WTC11 (cell line): ENCODE measurements around the gene MAPK9. TPM values are rescaled to one million over a fixed set of nuclear protein-coding genes. Genes with fewer than 3 reads are reported as not detected.
A peak's percentile ranks its signal among the peaks of the same experiment; 100 is the strongest.

Experiments used
- ATAC-seq: fragments of 200-7000 bp; cut with Tn5 transposase; 2 replicates; pipeline ENCODE4 v1.10.0; 2021; ENCODE audit warnings: mild to moderate bottlenecking, moderate library complexity
- CTCF ChIA-PET: fragments of 300-600 bp; sonication (Branson Sonifier 250); formaldehyde crosslinking; loops from one replicate; lab custom pipeline; 2021; ENCODE audit warnings: antibody characterized with exemption; lab: Charles Lee
- POLR2A ChIA-PET: fragments of 350-600 bp; sonication (Branson Sonifier 250); formaldehyde crosslinking; loops from one replicate; lab custom pipeline; 2021; ENCODE audit warnings: antibody characterized with exemption; lab: Charles Lee
- DNase-seq: peaks from one replicate; pipeline ENCODE4 v3.0.0; 2021; ENCODE audit warnings: low spot score
- H3K27ac Mint-ChIP-seq: 2 replicates; pipeline ENCODE4 v1.8.0; 2021; ENCODE audit warnings: mixed read lengths
- H3K27me3 Mint-ChIP-seq: 2 replicates; pipeline ENCODE4 v1.8.0; 2021; ENCODE audit warnings: low read depth, mild to moderate bottlenecking, moderate library complexity, mixed read lengths
- H3K36me3 Mint-ChIP-seq: 2 replicates; pipeline ENCODE4 v1.8.0; 2021; ENCODE audit warnings: mixed read lengths
- H3K4me1 Mint-ChIP-seq: 2 replicates; pipeline ENCODE4 v1.8.0; 2022; ENCODE audit warnings: mixed read lengths
- H3K4me3 Mint-ChIP-seq: 2 replicates; pipeline ENCODE4 v1.8.0; 2021; ENCODE audit warnings: mild to moderate bottlenecking, moderate library complexity, mixed read lengths
- H3K9me3 Mint-ChIP-seq: 2 replicates; pipeline ENCODE4 v1.8.0; 2021; ENCODE audit warnings: mixed read lengths
- ERG ChIP-seq: fragments of 250-450 bp; sonication (Bioruptor Pico); IDR thresholded peaks from 2 replicates; pipeline ENCODE4 v1.8.0; 2021; ENCODE audit warnings: mild to moderate bottlenecking
- ESRRA ChIP-seq: sonication (generic); formaldehyde crosslinking; IDR thresholded peaks from 2 replicates; pipeline ENCODE4 v1.8.1; 2022; ENCODE audit warnings: mild to moderate bottlenecking, missing genetic modification reagents, borderline replicate concordance
- JAZF1 ChIP-seq: fragments of 250-450 bp; sonication (Bioruptor Pico); IDR thresholded peaks from 2 replicates; pipeline ENCODE4 v1.9.0; 2021; ENCODE audit warnings: moderate library complexity, mild to moderate bottlenecking, inconsistent platforms
- JUN ChIP-seq: sonication (generic); formaldehyde crosslinking; IDR thresholded peaks from 2 replicates; pipeline ENCODE4 v1.8.0; 2023; ENCODE audit warnings: mild to moderate bottlenecking, missing genetic modification reagents
- KAT7 ChIP-seq: sonication (generic); formaldehyde crosslinking; IDR thresholded peaks from 2 replicates; pipeline ENCODE4 v1.8.1; 2023; ENCODE audit warnings: missing genetic modification reagents, mild to moderate bottlenecking, borderline replicate concordance
- SMAD3 ChIP-seq: sonication (generic); formaldehyde crosslinking; IDR thresholded peaks from 2 replicates; pipeline ENCODE4 v1.8.0; 2022; ENCODE audit warnings: missing genetic modification reagents, mild to moderate bottlenecking, borderline replicate concordance
- SMAD4 ChIP-seq: sonication (generic); formaldehyde crosslinking; IDR thresholded peaks from 2 replicates; pipeline ENCODE4 v1.8.0; 2022; ENCODE audit warnings: mild to moderate bottlenecking, missing genetic modification reagents
- TP53 ChIP-seq: sonication (generic); formaldehyde crosslinking; IDR thresholded peaks from 2 replicates; pipeline ENCODE4 v1.8.1; 2023; ENCODE audit warnings: mild to moderate bottlenecking, missing genetic modification reagents
- ZNF423 ChIP-seq: fragments of 250-450 bp; sonication (Bioruptor Pico); IDR thresholded peaks from 2 replicates; pipeline ENCODE4 v2.1.2; 2022; ENCODE audit warnings: mild to moderate bottlenecking, moderate library complexity
- total RNA-seq: library from RNA; stranded (reverse); gene quantifications from 3 replicates; pipeline ENCODE4 v1.2.3, GENCODE V29; 2021
- TF ChIP-seq, protein P1 (sequence below): sonication (generic); formaldehyde crosslinking; IDR thresholded peaks from 2 replicates; pipeline ENCODE4 v1.8.0; 2023; ENCODE audit warnings: mild to moderate bottlenecking, missing genetic modification reagents
- TF ChIP-seq, protein P2 (sequence below): fragments of 250-450 bp; sonication (Bioruptor Pico); IDR thresholded peaks from 2 replicates; pipeline ENCODE4 v2.1.2; 2022; ENCODE audit warnings: mild to moderate bottlenecking, moderate library complexity
- TF ChIP-seq, protein P3 (sequence below): fragments of 250-450 bp; sonication (Bioruptor Pico); IDR thresholded peaks from 2 replicates; pipeline ENCODE4 v1.9.0; 2021; ENCODE audit warnings: mild to moderate bottlenecking
- TF ChIP-seq, protein P4 (sequence below): sonication (generic); formaldehyde crosslinking; IDR thresholded peaks from 2 replicates; pipeline ENCODE4 v1.8.0; 2022; ENCODE audit warnings: mild to moderate bottlenecking, missing genetic modification reagents
- TF ChIP-seq, protein P5 (sequence below): fragments of 250-450 bp; sonication (Bioruptor Pico); IDR thresholded peaks from 2 replicates; pipeline ENCODE4 v1.9.0; 2021; ENCODE audit warnings: mild to moderate bottlenecking
- TF ChIP-seq, protein P6 (sequence below): sonication (generic); formaldehyde crosslinking; IDR thresholded peaks from 2 replicates; pipeline ENCODE4 v1.8.0; 2022; ENCODE audit warnings: mild to moderate bottlenecking, missing genetic modification reagents

MAPK9 gene
- total RNA-seq, 1 experiment from 2014 or later = 42.9 TPM

GRCh38 chr5:180214870-180215770 is 76.8 kb downstream of the MAPK9 start (continued):
- TF ChIP-seq, protein P1, sequence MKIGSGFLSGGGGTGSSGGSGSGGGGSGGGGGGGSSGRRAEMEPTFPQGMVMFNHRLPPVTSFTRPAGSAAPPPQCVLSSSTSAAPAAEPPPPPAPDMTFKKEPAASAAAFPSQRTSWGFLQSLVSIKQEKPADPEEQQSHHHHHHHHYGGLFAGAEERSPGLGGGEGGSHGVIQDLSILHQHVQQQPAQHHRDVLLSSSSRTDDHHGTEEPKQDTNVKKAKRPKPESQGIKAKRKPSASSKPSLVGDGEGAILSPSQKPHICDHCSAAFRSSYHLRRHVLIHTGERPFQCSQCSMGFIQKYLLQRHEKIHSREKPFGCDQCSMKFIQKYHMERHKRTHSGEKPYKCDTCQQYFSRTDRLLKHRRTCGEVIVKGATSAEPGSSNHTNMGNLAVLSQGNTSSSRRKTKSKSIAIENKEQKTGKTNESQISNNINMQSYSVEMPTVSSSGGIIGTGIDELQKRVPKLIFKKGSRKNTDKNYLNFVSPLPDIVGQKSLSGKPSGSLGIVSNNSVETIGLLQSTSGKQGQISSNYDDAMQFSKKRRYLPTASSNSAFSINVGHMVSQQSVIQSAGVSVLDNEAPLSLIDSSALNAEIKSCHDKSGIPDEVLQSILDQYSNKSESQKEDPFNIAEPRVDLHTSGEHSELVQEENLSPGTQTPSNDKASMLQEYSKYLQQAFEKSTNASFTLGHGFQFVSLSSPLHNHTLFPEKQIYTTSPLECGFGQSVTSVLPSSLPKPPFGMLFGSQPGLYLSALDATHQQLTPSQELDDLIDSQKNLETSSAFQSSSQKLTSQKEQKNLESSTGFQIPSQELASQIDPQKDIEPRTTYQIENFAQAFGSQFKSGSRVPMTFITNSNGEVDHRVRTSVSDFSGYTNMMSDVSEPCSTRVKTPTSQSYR (CRISPR knock-in tag) = no peak
- TF ChIP-seq SMAD4 (CRISPR knock-in tag) (no peak), KAT7 (no peak)
- TF ChIP-seq, protein P2, sequence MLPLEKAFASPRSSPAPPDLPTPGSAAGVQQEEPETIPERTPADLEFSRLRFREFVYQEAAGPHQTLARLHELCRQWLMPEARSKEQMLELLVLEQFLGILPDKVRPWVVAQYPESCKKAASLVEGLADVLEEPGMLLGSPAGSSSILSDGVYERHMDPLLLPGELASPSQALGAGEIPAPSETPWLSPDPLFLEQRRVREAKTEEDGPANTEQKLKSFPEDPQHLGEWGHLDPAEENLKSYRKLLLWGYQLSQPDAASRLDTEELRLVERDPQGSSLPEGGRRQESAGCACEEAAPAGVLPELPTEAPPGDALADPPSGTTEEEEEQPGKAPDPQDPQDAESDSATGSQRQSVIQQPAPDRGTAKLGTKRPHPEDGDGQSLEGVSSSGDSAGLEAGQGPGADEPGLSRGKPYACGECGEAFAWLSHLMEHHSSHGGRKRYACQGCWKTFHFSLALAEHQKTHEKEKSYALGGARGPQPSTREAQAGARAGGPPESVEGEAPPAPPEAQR = no peak
- TF ChIP-seq, all 79 proteins: peak for 0

DNA sequence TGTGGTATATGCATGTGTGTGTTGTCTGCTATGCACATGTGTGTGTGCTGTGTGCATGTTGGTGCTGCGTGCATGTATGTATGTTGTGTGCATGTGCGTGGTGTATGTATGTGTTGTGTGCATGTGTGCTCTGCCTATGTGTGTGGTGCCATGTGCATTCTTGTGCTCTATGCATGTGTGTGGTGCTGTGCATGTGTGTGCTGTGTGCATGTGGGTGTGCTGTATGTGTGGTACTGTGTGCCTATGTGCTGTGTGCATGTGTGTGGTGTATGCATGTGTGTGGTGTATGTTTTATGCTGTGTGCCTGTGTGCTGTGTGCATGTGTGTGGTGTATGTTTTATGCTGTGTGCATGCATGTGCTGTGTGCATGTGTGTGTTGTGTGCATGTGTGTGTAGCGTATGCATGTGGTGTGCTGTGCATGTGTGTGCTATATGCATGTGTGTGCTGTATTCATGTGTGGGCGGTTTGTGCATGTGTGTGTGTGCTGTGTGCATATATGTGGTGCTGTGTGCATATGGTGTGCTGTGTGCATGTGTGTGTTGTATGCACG is 78.2 kb downstream of the MAPK9 start:
- DNase-seq = no peak
- CTCF ChIA-PET = no interaction called here
- H3K4me1 Mint-ChIP-seq = no peaks in the 10 kb centered on the region
- POLR2A ChIA-PET = no interaction called here
- peaks cover 14% of the 10 kb centered on the region for H3K9me3 Mint-ChIP-seq
- H3K4me3 Mint-ChIP-seq = no peak overlapping the region
- H3K27ac Mint-ChIP-seq = peak overlapping the region; percentile 50
- H3K36me3 Mint-ChIP-seq = peaks cover 5% of the 10 kb centered on the region; the same call in 1 of the 2 replicates
- ATAC-seq = no peak
- peaks cover 21% of the 10 kb centered on the region for H3K27me3 Mint-ChIP-seq
- no peak for TF ChIP-seq TP53 (CRISPR knock-in tag)
- no peak for TF ChIP-seq JAZF1 (CRISPR knock-in tag)
- TF ChIP-seq, protein P3, sequence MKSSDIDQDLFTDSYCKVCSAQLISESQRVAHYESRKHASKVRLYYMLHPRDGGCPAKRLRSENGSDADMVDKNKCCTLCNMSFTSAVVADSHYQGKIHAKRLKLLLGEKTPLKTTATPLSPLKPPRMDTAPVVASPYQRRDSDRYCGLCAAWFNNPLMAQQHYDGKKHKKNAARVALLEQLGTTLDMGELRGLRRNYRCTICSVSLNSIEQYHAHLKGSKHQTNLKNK (CRISPR knock-in tag) = no peak
- no peak for TF ChIP-seq JUN (CRISPR knock-in tag)
- no peak for TF ChIP-seq ERG (CRISPR knock-in tag)
- TF ChIP-seq ZNF423 (CRISPR knock-in tag) = no peak
- TF ChIP-seq, protein P4, sequence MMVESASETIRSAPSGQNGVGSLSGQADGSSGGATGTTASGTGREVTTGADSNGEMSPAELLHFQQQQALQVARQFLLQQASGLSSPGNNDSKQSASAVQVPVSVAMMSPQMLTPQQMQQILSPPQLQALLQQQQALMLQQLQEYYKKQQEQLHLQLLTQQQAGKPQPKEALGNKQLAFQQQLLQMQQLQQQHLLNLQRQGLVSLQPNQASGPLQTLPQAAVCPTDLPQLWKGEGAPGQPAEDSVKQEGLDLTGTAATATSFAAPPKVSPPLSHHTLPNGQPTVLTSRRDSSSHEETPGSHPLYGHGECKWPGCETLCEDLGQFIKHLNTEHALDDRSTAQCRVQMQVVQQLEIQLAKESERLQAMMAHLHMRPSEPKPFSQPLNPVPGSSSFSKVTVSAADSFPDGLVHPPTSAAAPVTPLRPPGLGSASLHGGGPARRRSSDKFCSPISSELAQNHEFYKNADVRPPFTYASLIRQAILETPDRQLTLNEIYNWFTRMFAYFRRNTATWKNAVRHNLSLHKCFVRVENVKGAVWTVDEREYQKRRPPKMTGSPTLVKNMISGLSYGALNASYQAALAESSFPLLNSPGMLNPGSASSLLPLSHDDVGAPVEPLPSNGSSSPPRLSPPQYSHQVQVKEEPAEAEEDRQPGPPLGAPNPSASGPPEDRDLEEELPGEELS (CRISPR knock-in tag) = no peak
- TF ChIP-seq, protein P2 = no peak
- TF ChIP-seq, protein P5, sequence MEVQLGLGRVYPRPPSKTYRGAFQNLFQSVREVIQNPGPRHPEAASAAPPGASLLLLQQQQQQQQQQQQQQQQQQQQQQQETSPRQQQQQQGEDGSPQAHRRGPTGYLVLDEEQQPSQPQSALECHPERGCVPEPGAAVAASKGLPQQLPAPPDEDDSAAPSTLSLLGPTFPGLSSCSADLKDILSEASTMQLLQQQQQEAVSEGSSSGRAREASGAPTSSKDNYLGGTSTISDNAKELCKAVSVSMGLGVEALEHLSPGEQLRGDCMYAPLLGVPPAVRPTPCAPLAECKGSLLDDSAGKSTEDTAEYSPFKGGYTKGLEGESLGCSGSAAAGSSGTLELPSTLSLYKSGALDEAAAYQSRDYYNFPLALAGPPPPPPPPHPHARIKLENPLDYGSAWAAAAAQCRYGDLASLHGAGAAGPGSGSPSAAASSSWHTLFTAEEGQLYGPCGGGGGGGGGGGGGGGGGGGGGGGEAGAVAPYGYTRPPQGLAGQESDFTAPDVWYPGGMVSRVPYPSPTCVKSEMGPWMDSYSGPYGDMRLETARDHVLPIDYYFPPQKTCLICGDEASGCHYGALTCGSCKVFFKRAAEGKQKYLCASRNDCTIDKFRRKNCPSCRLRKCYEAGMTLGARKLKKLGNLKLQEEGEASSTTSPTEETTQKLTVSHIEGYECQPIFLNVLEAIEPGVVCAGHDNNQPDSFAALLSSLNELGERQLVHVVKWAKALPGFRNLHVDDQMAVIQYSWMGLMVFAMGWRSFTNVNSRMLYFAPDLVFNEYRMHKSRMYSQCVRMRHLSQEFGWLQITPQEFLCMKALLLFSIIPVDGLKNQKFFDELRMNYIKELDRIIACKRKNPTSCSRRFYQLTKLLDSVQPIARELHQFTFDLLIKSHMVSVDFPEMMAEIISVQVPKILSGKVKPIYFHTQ (CRISPR knock-in tag) = no peak
- no peak for TF ChIP-seq KAT7
- TF ChIP-seq, protein P6, sequence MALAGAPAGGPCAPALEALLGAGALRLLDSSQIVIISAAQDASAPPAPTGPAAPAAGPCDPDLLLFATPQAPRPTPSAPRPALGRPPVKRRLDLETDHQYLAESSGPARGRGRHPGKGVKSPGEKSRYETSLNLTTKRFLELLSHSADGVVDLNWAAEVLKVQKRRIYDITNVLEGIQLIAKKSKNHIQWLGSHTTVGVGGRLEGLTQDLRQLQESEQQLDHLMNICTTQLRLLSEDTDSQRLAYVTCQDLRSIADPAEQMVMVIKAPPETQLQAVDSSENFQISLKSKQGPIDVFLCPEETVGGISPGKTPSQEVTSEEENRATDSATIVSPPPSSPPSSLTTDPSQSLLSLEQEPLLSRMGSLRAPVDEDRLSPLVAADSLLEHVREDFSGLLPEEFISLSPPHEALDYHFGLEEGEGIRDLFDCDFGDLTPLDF (CRISPR knock-in tag) = no peak
- TF ChIP-seq ESRRA (CRISPR knock-in tag) = no peak
- TF ChIP-seq SMAD3 (CRISPR knock-in tag) = no peak
